Measurements from ENCODE around the gene CDK5RAP3.

Gene CDK5RAP3

DNA sequence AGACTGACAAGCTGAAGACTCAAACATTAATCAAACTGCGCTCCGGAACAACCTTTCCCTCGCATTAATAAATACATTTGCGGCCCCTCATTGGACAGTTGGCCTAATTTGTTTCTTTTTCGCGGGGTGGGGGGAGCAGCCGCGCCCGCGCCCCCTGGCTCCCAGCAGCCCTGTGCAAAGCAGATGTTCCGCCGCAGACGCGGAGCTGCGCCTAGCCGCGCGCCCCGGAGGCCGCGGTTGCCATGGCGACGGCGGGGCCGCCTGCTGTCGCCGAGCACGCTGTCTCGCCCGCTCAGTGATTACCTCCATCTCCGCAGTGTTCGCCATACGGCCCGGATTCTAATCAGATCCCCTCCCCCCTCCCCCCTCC lies 41.2 kb downstream of the CDK5RAP3 start (continued):
- TF ChIP-seq ZSCAN23 (tag by site-specific recombination; IDR thresholded peaks at IDR 0.05) (no peak), ZFHX2 (tag by site-specific recombination; conservative IDR thresholded peaks at IDR 0.05) (no peak), ZNF561 (tag by site-specific recombination; IDR thresholded peaks at IDR 0.05; ENCODE audit: borderline replicate concordance) (peak; percentile 81), HOXC10 (CRISPR knock-in tag; IDR thresholded peaks at IDR 0.05) (no peak), SP2 (tag by site-specific recombination; IDR thresholded peaks at IDR 0.05) (peak; percentile 21)
- TF ChIP-seq, protein P1, sequence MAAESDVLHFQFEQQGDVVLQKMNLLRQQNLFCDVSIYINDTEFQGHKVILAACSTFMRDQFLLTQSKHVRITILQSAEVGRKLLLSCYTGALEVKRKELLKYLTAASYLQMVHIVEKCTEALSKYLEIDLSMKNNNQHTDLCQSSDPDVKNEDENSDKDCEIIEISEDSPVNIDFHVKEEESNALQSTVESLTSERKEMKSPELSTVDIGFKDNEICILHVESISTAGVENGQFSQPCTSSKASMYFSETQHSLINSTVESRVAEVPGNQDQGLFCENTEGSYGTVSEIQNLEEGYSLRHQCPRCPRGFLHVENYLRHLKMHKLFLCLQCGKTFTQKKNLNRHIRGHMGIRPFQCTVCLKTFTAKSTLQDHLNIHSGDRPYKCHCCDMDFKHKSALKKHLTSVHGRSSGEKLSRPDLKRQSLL (tag by site-specific recombination; IDR thresholded peaks at IDR 0.05), result no peak
- TF ChIP-seq, protein P2, sequence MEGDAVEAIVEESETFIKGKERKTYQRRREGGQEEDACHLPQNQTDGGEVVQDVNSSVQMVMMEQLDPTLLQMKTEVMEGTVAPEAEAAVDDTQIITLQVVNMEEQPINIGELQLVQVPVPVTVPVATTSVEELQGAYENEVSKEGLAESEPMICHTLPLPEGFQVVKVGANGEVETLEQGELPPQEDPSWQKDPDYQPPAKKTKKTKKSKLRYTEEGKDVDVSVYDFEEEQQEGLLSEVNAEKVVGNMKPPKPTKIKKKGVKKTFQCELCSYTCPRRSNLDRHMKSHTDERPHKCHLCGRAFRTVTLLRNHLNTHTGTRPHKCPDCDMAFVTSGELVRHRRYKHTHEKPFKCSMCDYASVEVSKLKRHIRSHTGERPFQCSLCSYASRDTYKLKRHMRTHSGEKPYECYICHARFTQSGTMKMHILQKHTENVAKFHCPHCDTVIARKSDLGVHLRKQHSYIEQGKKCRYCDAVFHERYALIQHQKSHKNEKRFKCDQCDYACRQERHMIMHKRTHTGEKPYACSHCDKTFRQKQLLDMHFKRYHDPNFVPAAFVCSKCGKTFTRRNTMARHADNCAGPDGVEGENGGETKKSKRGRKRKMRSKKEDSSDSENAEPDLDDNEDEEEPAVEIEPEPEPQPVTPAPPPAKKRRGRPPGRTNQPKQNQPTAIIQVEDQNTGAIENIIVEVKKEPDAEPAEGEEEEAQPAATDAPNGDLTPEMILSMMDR (tag by site-specific recombination; IDR thresholded peaks at IDR 0.05), result peak; percentile 39; the same call in 1 of the 2 replicates
- TF ChIP-seq, protein P3, sequence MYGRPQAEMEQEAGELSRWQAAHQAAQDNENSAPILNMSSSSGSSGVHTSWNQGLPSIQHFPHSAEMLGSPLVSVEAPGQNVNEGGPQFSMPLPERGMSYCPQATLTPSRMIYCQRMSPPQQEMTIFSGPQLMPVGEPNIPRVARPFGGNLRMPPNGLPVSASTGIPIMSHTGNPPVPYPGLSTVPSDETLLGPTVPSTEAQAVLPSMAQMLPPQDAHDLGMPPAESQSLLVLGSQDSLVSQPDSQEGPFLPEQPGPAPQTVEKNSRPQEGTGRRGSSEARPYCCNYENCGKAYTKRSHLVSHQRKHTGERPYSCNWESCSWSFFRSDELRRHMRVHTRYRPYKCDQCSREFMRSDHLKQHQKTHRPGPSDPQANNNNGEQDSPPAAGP (tag by site-specific recombination; IDR thresholded peaks at IDR 0.05), result 0 out of 2 replicates have a peak, but pooled peaks have one; percentile 17

DNA sequence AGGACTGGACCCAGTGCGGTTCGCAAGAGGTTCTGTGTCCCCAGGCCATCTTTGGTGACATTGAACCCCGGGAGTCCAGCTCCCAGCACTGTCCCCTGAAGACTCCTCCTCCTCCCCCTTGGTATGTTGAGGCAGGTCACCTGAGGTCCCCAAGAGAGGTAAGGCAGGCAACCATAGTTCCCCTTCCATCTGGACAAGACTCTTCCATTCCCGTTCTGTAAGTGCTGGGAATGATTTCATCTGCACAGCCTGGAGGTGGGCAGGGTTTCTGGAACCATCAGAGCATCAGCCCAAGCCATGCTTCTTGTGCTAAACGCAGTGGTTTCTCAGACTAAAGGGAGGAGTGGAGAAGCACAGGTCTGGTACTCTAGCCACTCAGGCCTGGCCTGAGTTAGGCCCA lies 41.7 kb downstream of the CDK5RAP3 start:
- ChIA-PET CTCF (interaction anchor here (0.7 to 15.5 kb wide), 11 partner anchors 7 to 165 kb away, joined by 3 to 386 read pairs (median 11); partner anchors contain the start of genes CDK5RAP3 and PNPO), POLR2A (interaction anchor here (0.6 to 2.5 kb wide), 6 partner anchors 11 to 71 kb away, joined by 3 to 12 read pairs (median 4); partner anchors contain the start of genes CDK5RAP3, PNPO and PRR15L)
- Histone ChIP-seq H3K4me1 (ENCODE audit: control insufficient read depth, insufficient read depth, low read length) (peaks cover 7% of the 10 kb centered on the region), H3K27ac (ENCODE audit: extremely low read depth, low read depth, low read length) (no peak overlapping the region), H3K4me3 (ENCODE audit: low read depth, low read length) (no peak overlapping the region), H3K9me3 (ENCODE audit: control insufficient read depth, insufficient read depth, low read depth, low read length) (no peaks in the 10 kb centered on the region), H3K36me3 (ENCODE audit: control insufficient read depth in 2 of 2, insufficient read depth in 1 of 2, low read length in 2 of 2) (no peaks in the 10 kb centered on the region)
- TF ChIP-seq BCL11A (tag by site-specific recombination; IDR thresholded peaks at IDR 0.05; ENCODE audit: low read depth) (no peak), ZNF423 (tag by site-specific recombination; IDR thresholded peaks at IDR 0.05) (no peak), ZNF214 (tag by site-specific recombination; IDR thresholded peaks at IDR 0.05; ENCODE audit: borderline replicate concordance) (no peak), ZNF518A (tag by site-specific recombination; conservative IDR thresholded peaks at IDR 0.05; ENCODE audit: low read depth) (no peak), ZFP41 (tag by site-specific recombination; IDR thresholded peaks at IDR 0.05; ENCODE audit: borderline replicate concordance) (no peak), BCL6B (tag by site-specific recombination; IDR thresholded peaks at IDR 0.05) (no peak), ZFP3 (tag by site-specific recombination; IDR thresholded peaks at IDR 0.05; ENCODE audit: low read depth) (no peak), TSHZ1 (tag by site-specific recombination; IDR thresholded peaks at IDR 0.05; ENCODE audit: borderline replicate concordance) (no peak), TCF7L2 (IDR thresholded peaks at IDR 0.05; ENCODE audit: borderline replicate concordance, low read depth, low read length) (no peak), RBAK (tag by site-specific recombination; IDR thresholded peaks at IDR 0.05) (no peak), ZNF692 (tag by site-specific recombination; IDR thresholded peaks at IDR 0.05) (no peak), ZNF112 (tag by site-specific recombination; IDR thresholded peaks at IDR 0.05) (no peak)
